Skin of body (tissue), 2 donors: ENCODE measurements around the gene ATP8B1. TPM values are rescaled to one million over a fixed set of nuclear protein-coding genes. Genes with fewer than 3 reads are reported as not detected.

Source experiments
- DNase-seq: peaks from one replicate; lab custom pipeline; 2025; lab: John Stamatoyannopoulos, UW
- total RNA-seq: library from RNA; depleted of rRNA; stranded (reverse); fragments of >200 nt; gene quantifications from one replicate; pipeline ENCODE4 v1.2.3, GENCODE V29; 2014

Gene ATP8B1
- total RNA-seq, 1 donor from 2014 or later: 23.0 TPM

DNA sequence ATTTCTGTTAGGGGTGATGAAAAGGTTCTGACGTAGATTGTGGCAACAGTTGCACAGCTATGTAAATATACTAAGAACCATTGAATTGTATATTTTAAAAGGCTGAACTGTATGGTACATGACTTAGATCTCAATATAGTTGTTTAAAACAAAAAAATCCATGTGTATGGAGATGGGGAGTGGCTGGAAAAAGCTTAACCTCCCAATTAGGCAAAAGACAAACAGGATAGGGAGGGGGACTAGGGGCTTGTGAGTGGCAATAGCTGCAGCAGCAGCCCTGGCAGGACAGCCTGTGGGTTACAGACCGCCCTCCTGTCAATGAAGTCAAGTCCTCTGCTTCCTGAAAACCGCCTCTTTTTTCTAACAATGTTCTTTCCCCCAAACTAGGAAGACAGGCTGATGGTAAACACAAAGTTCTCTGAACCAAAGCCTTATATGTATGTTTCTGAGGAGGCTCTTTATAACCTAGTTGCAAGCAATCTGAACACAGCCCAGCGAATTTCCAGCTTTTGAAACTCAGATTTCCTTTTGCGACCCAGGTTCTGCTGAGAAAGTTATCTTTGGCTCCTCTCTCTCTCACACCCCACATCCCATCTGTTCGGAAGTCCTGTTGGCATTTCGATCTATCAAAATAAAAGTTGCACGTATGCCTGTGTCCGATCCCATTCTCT lies 10.3 kb downstream of the ATP8B1 start:
- no peak for DNase-seq

DNA sequence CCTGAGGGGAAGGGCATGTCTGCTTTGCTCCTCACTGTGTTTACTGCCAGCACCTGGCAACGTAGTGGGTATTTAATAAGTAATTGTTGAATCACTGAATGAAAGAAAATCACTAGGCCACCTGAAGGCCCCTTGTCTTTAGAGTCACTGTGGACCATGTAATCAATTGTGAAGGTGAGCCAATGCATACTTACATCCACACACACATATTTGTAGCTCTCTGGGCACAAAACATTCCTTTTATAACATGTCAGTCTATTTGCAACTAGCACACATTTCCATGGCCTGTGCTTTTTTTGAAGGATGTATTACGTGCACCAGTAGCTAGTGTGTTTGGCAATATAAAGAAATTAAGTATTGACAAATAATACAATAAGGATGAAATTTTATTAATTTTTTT lies 11.2 kb downstream of the ATP8B1 start:
- DNase-seq: no peak

DNA sequence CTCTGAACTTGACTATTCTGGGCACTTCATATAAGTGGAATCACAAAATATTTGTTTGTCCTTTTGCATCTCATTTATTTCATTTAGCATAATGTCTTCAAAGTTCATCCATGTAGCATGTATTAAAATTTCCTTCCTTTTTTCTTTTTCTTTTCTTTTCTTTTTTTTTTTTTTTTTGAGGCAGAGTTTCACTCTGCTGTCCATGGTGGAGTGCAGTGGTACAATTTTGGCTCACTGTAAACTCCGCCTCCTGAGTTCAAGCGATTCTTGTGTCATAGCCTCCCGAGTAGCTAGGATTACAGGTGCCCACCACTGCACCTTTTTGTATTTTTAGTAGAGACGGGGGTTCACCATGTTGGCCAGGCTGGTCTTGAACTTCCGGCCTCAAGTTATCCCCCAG lies 11.9 kb downstream of the ATP8B1 start:
- DNase-seq: no peak

DNA sequence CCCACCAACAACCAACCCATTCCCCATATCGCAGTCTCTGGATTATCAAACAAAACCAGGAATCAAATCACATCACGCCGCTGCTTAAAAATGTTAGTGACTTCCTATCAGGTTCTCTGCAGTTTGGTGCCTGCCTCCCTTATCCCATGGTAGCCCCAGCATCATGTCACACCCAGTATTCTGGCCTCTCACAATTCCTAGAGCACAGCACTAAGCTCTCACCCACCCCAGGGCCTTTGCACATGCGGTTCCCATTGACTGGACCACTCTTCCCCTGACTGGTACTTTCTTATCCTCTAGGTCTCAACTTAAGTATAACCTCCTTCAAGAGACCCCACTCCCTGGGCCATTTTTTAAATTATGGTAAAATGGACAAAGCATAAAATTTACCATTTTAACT lies 12.8 kb downstream of the ATP8B1 start:
- DNase-seq: no peak

DNA sequence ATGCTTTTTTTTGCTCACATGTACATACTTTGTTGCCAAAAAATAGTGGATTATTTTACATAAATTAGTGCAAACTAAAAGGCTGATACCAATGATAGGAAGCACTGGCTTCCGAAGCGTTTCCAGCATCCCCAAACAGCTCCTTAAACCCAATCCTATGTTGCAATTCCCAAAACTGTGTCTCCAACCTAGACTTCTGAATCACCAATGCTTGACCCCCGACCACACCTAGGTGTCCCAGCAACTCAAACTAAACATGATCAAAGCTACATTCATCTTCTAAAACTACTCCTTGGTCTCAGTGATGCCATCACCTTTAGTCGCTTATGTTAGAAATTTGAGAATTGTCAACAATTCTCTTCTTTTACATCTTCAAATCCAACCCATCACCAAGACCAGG lies 13.4 kb downstream of the ATP8B1 start:
- no peak for DNase-seq

DNA sequence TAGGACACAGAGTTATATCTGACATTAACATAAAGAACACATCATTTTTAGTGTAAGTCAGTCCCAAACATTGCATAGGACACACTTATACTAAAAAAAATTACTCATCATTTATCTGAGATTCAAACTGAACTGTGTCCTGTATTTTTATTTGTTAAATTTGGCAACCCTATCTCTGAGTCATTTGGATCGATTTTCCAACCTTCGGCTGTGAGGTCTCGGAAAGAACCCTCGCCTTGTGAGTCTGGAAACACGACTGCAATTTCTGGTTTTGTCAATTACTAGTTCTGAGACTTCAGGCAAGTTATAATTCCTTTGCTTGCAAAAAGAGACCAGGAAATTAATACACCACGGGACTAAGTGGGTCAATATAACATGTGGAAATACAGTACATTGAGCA lies 14.0 kb downstream of the ATP8B1 start:
- no peak for DNase-seq

DNA sequence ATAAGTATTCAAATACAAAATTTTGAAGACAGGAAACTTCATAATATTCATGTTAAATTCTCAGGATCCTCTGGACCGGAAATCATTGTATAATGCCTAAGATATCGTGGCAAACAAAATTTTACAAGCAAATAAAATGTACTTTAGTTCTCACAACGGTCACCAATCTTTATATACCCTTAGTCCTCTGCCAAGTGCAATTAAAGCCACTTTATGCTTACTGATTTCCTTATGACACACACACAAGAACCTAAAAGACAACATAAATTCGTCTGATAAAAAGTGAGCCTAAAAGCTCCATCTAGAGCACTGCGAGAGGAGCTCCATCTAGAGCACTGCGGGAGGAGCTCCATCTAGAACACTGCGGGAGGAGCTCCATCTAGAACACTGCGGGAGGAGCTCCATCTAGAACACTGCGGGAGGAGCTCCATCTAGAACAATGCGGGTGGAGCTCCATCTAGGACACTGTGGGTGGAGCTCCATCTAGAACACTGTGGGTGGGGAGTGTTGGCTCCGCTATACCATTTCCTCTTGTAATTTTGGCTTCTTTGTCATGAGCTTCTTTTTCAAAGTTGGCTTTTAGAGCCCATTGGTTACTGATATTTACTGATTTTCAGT lies 15.9 kb downstream of the ATP8B1 start:
- DNase-seq: no peak

DNA sequence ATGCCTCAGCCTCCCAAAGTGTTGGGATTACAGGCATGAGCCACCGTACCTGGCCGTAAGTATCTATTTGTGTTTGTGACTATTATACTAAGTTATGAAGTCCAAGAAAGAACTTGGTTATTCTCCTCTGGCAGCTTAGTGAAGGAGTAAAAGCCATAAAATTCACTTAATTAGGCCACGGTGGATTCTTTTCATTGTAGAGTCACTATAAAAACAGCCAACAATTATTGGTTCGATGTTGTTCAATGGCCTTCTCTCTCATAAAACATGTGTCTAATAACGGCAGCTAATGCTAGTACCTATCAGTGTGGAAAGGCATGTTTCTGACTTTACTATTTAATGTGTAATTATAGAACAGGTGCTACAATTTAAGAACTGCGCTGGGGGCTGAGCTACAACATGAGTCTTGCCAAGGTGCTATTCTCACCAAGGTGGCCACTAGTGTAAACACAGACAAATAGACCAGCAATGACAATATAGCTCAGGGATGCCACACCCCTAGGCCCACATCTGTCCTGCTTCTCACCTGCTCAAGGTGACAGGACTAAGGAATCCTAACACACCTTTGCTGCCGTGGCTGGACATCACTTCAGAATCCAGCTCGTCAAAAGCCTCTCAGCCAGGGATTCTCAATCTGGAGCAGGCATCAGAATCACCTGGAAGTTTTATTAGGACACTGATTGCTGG lies 17.2 kb downstream of the ATP8B1 start:
- no peak for DNase-seq

DNA sequence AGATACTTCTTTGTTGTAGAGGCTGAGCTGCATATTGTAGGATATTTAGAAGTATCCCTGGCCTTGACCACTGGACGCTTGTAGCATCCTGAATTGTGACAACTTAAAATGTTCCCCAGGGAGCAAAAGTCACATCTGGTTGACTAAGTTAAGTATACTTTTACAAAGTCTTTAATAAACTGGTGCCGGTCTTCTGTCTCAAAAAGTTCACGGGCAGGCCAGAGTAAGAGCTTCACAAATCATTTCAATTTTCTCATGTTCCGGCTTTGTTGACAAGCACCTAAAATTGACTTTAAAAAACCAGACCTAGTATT lies 18.4 kb downstream of the ATP8B1 start:
- no peak for DNase-seq

DNA sequence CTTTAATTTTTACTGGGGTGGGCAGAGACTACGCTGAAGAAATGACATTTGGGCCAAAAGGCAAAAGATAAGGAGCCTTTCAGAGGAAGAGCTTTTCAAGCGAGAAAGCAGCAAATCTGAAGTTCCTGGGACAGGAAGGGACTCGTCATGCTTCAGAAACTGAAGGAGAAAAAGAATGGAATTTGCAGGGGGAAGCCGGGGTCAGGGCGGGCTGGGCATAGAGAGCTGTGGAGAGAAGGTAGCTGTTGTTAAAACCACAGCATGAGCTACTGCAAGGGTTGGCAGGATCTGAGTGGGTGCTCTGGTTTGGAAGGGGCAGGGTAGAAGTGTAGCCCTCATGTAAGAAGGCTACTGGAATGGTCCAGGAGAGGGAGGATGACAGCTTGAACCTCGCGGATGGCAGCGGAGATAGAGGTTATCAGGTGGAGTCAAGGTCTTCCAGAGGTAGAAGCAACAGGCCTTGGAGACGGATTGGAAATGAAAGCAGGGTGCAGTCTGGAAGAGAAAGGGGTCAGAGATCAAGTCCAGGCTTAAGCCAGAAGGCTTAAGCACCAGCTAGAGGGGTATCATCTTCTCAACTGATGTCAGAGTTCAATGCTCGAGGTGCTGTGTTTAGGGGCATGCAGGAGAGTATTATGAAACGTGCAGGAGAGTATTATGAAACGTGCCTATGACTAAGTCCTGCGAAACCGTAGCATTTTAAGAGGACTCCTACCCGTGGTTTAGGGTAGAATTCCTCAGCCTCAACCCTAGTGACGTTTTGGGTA lies 18.9 kb downstream of the ATP8B1 start:
- no peak for DNase-seq

DNA sequence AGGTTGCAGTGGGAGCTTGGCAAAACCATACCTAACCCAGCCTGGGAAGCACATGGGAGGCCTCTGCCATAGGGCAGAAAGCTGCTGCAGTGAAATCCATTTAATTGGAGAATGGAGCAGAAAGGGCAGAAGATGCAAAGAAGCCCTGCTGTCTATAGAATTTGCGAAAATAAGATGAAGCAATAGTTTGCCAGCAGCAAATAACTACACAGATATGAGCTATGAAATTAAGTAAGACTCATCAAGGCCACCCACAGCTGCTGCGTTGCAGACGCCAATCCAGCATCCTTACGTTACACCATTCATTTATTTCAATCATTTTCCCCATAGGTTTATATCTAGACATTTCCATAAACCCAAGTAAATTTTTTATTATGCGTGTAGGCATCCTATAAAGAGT lies 21.1 kb downstream of the ATP8B1 start:
- DNase-seq: no peak

DNA sequence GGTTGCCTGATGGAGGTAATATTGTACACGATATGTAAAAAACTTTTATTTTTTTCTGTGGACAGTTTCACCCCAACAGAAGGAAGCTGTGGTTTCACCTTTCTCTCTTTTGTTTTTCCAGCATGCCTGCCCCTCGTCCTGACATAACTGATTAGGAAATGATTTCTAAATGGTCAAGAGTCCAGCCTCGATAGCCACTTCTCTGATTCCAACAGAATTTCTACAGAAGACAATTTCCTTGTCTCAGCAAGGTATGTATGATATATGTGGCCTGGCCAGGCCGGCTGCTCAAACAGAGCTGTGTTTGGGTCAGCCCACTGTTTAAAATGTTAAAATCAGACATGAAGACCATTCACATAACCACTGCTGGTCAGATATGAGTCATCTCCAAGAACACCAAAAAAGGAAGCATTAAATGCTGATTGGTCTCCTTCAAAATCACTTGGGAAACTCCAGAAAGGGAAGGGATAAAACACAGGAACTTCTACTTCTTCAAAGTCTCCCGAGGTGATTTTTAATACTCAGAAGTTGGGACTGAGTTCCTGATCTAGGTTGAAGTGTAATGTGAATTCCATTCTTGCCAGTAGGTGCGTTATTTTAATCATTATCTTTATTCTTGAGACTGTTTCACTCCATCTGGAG lies 22.3 kb downstream of the ATP8B1 start:
- DNase-seq: no peak

DNA sequence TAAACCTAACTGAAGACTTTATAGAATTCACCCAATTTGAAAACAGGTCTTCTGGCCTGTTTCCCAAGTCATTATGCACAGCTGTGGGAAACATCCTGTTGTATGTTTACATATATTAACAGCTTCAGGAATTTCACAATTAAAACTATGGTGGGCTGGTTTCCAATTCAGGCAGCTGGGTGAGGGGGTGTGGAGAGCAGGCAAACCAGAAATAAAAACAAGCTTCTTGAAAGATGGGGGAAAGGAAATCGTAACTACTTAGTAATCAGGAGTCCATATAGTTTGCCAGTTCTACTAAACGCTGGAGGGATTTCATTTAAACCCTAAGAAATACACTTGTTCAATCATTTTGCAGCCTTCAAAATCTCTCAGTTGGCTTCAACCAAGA lies 22.8 kb downstream of the ATP8B1 start:
- DNase-seq: peak; percentile 58

DNA sequence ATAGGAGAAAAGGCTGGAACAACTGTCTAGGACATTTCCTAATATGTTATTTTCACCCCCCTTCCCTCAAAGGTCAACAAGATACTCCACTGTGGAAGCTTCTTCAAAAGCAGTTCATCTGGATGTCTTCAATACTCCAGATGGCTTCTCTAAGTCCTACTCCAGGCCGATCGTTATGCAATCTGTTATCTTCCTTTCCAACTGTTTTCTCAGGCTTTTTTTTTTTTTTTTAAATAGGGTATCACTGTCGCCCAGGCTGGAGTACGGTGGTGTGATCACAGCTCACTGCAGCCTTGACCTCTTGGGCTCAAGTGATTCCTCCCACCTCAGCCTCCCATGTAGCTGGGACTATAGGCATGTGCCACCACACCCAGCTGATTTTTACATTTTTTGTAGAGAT lies 26.3 kb downstream of the ATP8B1 start:
- no peak for DNase-seq

DNA sequence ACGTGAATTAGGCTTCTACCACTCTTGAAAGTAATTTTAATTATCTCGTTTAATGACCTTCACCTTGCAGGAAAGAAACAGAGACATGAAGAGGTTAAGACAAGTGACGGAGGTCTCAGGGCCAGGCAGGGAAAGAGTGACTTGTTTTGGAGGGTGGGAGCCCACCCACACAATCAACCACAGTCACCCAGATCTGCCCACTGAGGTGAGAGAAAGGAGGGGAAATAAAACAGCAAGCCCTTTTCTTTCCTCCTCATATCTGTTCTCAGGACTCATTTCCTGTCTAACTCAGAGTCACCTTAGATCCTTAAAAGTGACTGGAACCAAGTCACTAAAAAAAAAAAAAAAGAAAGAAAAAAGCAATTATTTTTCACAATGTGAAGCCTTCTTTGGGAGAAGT lies 26.8 kb downstream of the ATP8B1 start:
- no peak for DNase-seq

DNA sequence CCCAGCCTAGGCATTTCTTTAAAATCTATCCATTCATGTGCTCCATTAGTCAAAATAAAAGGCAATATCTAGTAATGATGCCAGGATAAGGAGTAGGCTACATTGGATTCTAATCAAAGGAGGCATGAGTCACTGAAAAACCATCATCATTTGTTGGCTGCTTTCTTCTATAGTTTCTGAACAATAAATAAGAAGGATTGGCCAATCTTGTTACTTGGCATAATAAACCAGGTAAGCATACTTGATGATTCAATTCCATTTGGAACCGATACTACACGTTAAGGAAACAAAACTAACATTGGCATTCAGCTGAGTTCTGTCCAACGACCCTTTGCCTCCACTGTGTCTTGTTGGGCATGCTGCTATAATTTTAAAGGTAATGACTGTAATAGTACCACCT lies 27.2 kb downstream of the ATP8B1 start:
- DNase-seq: no peak

DNA sequence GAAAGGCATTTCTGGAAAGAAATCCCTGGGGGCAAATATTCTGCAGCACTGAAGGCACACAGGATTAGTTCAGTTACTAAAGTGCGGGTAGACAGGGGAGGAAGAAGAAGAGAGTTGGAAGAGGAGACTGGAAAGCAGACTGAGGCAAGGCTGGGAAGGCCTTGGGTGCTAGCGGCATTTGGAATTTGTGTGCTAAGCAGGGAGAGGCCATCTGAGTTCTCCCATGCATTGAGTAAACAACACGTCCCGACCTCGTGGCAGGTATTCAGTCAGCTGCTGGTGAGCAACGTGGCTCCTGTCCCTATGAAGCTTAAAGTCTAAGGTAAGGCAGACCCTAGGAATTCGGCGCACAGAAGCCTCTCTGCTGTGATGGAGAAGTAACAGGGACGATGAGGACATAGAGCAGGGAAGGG lies 30.7 kb downstream of the ATP8B1 start:
- no peak for DNase-seq

DNA sequence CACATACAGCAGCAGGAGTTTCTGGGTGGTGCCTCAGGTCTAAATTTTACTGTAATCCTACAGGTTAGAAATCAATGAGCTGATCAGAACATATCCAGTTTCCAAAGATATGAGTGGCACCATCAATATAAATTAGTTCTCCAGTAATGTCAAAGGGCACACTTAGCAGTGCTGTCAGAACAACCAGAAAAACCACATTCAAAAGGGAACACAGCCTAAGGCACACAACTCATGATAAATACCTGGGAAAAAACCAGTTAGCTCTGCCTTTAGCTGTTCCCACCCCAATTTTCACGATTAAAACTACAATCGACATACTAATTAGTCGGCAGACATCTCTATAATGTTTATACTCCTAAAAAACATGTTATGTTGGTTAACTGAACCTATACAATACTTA lies 31.5 kb downstream of the ATP8B1 start:
- no peak for DNase-seq

DNA sequence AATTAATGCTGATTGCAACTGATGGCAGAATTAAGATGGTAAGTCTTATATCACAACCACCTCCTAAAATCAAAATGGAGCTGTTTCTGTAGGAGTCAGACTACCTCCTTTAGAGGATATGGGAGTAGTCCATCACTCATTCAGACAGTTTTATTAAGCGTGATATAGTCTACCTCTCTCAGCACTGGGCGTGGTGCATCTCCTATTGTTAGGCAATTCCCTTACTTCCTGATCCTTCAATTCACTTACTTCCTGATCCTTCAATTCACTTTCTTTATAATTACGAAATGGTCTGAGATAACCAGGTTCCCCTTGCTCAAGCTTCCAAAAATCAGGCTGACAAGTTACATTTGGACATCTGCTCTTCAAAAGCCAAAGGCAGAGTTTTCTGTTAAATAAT lies 31.9 kb downstream of the ATP8B1 start:
- DNase-seq: peak; percentile 10

DNA sequence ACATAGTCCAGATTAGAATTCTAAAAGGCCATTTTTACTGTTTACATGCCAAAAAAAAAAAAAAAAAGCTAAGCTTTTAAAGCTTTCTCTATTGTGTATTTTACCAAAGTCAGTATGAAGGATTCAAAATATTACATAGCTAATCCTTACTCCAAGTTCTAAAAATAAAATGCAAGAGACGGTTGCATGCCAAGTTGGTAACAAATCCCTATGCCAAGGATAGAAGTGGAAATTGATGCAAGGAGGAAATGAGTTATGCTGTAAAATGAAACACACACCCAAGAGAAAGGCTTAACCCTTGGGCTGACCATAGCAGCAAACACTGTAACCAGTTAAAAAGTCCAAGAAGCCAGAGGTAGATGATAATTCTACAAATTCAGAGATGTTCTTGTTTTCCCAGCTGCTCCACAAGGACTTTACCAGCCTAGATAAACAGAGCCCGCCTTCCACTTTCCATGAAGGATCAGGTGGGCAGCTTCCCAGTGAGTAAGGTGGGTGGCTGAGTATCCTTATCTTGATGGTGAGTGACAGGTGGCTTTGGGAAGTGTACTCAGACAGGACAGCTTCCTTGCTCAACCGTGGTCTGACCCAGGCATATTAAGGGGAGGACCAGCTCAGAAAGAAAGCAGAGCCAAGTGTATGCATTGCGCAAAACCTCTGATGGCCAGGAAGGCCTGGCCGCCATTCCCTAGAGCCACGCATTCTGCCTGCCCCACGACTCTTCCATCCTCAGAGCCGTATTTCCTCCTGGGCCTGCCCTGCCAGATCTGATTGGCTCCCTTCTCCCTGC lies 34.4 kb downstream of the ATP8B1 start:
- DNase-seq: no peak
